ENCODE data around the gene SYMPK.
"Not testable (repeated sequence)": the region's sequence is repeated elsewhere in the genome, so short reads cannot be mapped to it uniquely, and the experiment has no call there.

The SYMPK gene

DNA sequence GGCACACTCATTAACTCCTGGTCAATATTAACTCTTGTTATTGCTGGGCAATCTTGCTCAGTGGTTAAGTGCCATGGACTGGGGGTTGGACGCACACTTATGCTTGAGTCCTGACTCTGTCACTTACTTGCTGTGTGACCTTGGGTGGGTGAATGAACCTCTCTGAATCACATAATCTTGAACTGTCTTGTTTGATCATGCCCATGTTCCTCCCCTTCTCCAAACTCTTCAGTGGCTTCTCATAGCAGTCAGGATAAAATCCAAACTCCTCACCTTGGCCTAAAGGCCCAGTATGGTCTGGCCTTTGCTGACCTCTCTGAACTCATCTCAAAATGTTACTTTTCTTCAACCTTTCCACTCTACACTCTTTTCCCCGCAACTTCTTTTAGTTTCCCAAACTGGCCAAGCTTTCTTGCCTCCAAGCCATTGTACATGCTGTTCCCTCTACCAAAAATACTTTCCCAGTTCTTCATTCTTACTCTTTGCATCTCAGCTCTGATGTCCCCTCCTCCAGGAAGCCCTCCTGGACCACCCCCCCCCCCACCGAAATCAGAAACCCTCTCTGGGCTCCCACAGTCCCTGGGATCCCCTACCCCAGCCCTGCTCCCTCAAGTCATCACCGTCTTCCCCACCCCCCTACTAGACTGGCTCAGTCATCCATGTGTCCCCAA is 37.1 kb upstream of the SYMPK start:
- TF ChIP-seq TCF4 (CRISPR knock-in tag; IDR thresholded peaks at IDR 0.05; ENCODE audit: borderline replicate concordance) (no peak), PATZ1 (CRISPR knock-in tag; IDR thresholded peaks at IDR 0.05; ENCODE audit: borderline replicate concordance) (no peak)
- ATAC-seq = no peak

- ATAC-seq = no peak
- TF ChIP-seq GLIS3 (CRISPR knock-in tag; IDR thresholded peaks at IDR 0.05) (no peak), CSDC2 (CRISPR knock-in tag; IDR thresholded peaks at IDR 0.05) (no peak), ZNF70 (CRISPR knock-in tag; IDR thresholded peaks at IDR 0.05) (no peak), ZNF565 (CRISPR knock-in tag; conservative IDR thresholded peaks at IDR 0.05; ENCODE audit: low read depth) (no peak), ZFP3 (CRISPR knock-in tag; IDR thresholded peaks at IDR 0.05) (no peak), RARB (CRISPR knock-in tag; IDR thresholded peaks at IDR 0.05) (no peak), POU6F1 (CRISPR knock-in tag; IDR thresholded peaks at IDR 0.05; ENCODE audit: borderline replicate concordance, low read depth) (no peak), TCF4 (CRISPR knock-in tag; IDR thresholded peaks at IDR 0.05; ENCODE audit: borderline replicate concordance) (no peak), BACH2 (CRISPR knock-in tag; IDR thresholded peaks at IDR 0.05; ENCODE audit: borderline replicate concordance) (no peak), ISL1 (CRISPR knock-in tag; IDR thresholded peaks at IDR 0.05) (no peak), TOX (CRISPR knock-in tag; IDR thresholded peaks at IDR 0.05; ENCODE audit: borderline replicate concordance) (no peak), OSR1 (CRISPR knock-in tag; IDR thresholded peaks at IDR 0.05) (no peak), PPARA (CRISPR knock-in tag; IDR thresholded peaks at IDR 0.05; ENCODE audit: borderline replicate concordance) (no peak), ESRRG (CRISPR knock-in tag; IDR thresholded peaks at IDR 0.05) (no peak)
- TF ChIP-seq, protein P1, sequence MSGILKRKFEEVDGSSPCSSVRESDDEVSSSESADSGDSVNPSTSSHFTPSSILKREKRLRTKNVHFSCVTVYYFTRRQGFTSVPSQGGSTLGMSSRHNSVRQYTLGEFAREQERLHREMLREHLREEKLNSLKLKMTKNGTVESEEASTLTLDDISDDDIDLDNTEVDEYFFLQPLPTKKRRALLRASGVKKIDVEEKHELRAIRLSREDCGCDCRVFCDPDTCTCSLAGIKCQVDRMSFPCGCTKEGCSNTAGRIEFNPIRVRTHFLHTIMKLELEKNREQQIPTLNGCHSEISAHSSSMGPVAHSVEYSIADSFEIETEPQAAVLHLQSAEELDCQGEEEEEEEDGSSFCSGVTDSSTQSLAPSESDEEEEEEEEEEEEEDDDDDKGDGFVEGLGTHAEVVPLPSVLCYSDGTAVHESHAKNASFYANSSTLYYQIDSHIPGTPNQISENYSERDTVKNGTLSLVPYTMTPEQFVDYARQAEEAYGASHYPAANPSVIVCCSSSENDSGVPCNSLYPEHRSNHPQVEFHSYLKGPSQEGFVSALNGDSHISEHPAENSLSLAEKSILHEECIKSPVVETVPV (CRISPR knock-in tag; IDR thresholded peaks at IDR 0.05) = no peak
These were observed 36.3 kb upstream of the SYMPK start for GRCh38 chr19:45899253-45899652.

GRCh38 chr19:45897261-45897812 is 34.4 kb upstream of the SYMPK start:
- TF ChIP-seq TSHZ2 (CRISPR knock-in tag; IDR thresholded peaks at IDR 0.05) (no peak), ZFP3 (CRISPR knock-in tag; IDR thresholded peaks at IDR 0.05) (no peak), OSR1 (CRISPR knock-in tag; IDR thresholded peaks at IDR 0.05) (no peak), SNAI2 (CRISPR knock-in tag; IDR thresholded peaks at IDR 0.05) (no peak)
- ATAC-seq = no peak

GRCh38 chr19:45895983-45896599 is 33.1 kb upstream of the SYMPK start:
- ATAC-seq = not testable (repeated sequence)
